Left hindlimb (tissue), 1 donor: ENCODE measurements around the gene DOCK1.
"Not testable (repeated sequence)": the region's sequence is repeated elsewhere in the genome, so short reads cannot be mapped to it uniquely, and the experiment has no call there.

Experiments used
- DNase-seq: peaks from one replicate; pipeline ENCODE4 v3.0.0-alpha.2; 2018

The DOCK1 gene

DNA sequence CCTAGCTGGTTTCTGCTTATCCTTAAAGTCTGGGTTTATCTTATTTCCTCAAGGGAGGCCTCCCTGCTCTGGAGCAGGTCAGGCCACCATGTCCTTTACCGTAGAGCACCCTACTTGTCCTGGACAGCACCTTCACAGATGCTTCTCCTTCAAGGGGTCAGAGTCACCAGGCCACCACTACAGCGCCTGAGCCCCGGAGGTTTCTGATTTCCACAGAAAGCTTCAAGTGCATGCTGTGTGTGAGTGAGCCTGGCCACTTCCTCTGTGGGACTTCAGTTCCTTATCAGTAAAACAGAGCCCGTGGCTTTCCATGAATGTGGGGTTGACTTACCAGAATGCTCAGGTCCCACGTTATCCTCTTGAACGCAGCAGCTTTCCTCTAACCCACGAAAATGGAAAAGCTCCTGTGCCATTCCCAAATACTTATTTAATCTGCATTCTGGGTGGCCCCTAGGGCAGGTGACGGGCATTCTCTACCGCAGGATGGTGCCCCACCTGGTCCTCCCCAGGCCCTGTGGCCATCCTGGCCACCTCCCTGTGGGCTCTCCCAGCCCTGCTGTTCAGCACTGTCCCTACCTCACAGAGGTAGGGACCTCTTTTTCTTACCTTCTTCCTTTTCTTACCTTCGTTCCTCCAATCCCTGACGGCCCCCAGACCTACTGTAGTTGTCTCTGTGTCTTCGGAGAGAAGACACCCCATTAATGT lies 1.4 kb upstream of the DOCK1 start:
- DNase-seq = no peak

- DNase-seq = no peak
Observed at GRCh38 chr10:126904516-126904817, 761 bp upstream of the DOCK1 start.

DNA sequence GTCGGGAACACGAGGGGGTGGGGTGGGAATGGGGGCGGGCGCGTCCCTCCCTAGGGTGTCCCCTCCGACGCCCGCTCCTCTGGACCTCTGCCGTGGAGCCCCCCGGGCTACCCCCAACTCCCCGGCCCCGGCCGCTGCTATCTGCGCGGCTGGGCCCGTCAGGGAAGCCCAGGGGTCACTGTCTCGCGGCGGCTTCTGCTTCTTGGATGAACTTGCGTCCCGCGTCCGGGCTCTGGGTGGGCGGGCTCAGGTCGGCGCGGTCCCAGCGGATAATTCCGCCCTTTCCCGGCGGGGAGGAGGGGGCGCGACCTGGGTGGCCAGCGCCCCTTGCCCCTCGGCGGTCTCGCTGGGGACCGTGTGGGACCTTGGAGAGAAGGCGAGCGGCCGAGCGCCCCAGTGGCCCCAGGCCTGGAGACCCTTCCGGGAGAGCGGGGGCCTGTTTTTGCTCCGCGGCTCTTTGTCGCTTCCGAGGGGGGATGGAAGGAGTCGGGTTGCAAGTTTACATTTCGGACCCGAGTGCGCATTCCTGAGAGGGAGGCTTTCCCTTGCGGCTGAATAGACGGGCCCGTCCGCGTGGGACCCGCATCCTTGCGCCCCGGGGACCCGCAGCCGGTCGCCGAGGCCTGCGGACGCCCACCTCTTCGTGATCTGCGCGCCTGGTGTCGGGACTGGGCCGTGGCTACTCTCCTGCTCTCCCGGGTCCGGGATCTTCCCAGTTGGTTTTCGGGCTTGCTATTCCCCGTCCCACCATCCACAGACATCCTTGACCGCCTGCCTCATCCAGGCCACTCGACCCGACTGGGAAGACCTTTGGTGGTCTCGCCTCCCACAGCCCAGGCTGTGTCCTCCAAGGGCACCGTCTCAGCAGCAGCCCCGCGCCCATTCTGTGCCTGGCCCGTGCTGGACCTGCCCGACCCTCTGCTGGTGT lies 812 bp downstream of the DOCK1 start:
- DNase-seq = peak; percentile 59

- no peak for DNase-seq
Observed at GRCh38 chr10:126906704-126907422, 1.6 kb downstream of the DOCK1 start.

DNA sequence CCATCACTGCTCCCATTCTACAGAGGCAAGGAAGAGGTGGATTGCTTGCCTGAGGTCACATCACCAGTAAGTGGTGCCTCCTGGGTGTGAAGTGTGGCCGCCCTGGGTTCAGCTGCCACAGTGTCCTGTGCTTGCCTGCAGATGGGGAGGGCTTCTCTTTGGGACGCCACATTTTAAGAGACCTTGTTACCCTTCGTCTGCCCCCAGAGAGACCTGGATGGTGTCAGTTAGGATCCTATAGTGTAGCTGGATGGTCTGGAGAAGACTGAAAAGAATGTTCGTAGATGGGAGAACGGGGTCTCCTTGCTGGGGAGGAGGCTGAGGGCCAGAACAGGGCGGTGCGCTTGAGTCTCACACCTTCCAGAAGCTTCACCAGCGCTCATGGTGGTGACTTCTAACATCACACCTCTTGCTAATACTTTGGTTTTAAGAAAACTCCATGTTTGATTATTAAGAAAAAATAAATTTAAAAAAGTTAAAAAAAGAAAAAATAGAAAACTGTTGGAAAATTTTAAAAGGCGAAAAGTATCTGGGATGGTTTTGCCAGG lies 2.3 kb downstream of the DOCK1 start:
- no peak for DNase-seq

DNA sequence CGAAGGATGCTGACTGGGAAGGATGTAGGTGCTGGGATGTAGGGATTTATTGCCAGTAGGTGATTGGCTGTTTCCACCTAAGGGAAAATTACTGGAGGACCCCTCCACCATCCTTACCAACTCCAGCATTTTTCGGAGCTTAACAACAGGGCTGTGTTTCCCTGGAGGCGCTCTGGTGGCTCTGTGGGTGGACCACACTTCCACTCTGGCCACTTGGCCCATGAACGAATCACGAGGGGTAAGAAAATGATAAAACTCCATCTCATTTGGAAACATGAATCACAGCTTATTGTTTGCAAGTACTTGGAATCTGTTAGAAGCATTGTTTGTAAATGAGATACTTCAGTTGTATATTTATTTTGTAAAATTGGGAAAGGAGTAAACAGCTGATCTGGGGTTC lies 3.0 kb downstream of the DOCK1 start:
- no peak for DNase-seq

GRCh38 chr10:126908729-126909128 lies 3.5 kb downstream of the DOCK1 start:
- DNase-seq = no peak

GRCh38 chr10:126909147-126909546 lies 3.9 kb downstream of the DOCK1 start:
- no peak for DNase-seq

DNA sequence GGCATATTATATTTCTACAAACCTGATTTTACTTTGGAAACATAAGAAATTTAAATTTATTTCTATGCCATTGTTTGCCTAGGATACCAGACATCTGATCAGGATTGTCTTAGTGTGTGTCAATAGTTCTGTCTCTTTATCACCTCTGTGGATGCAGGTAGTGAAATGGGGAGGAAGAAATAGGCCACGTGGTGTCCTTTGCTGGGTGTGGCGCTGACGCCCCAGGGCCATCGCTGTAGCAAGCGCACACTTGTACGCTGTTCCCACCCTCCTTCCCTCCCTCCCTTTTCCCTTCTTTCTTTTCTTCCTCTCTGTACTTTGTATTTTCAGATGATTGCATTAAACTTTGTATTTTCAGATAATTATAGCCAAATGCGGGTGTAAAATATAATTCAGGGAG lies 5.0 kb downstream of the DOCK1 start:
- DNase-seq = no peak

DNA sequence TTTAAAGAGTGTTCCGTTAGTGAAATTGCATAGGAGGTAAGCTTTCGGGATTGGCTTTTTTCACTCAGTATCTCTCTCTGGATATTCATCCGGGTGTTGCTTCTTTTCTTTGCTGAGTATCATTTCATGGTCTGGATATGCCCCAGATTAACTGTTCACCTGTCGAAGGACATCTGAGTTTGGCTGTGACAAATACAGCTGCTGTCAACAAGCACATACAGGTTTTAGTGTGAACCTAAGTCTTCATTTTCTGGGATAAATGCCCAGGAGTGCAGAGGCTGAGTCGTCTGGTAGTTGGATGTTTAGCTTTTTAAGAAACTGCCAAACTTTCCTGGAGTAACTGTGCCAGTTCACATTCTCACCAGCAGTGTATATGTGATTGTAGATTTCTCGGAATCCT lies 5.6 kb downstream of the DOCK1 start:
- no peak for DNase-seq

DNA sequence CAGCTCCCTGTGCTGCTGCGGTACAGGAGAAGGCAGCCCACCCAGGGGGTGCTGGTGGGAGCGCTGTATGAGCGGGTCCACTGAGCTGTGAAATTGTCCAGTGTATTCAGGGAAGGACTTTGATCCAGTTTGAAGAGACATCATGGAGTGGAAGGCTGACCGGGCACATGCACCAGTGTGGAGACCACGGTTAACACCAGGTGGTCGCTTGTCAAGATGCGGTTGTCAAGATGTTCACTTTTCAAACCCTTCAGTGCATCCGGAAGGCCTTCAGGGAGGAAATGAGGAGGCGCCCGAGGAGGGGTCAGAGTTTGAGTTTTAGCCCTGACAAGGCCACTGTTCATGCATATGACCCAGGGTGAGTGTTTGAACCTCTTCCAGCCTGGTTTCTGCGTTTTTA lies 6.1 kb downstream of the DOCK1 start:
- DNase-seq = no peak

DNA sequence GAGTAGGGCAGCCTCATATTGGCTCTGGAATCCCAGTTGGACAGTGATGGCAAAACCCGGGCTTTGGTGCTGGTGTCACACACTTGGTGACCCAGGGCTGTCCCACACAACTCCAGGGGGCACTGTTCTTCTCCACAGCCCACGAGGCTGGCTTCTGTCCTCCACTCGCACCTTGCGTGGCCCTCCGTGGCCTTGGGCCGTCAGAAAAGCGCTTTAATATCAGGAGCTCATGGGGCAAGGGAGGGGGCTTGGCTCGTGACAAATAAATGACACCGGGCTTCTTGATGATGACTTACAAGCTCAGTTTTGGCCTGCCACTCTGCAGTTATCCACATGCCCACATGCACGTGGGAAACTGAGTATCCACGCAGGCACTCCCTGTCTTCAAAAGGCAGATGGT lies 8.1 kb downstream of the DOCK1 start:
- DNase-seq = no peak

GRCh38 chr10:126914561-126914960 lies 9.3 kb downstream of the DOCK1 start:
- no peak for DNase-seq

GRCh38 chr10:126916952-126917351 lies 11.7 kb downstream of the DOCK1 start:
- DNase-seq = not testable (repeated sequence)

DNA sequence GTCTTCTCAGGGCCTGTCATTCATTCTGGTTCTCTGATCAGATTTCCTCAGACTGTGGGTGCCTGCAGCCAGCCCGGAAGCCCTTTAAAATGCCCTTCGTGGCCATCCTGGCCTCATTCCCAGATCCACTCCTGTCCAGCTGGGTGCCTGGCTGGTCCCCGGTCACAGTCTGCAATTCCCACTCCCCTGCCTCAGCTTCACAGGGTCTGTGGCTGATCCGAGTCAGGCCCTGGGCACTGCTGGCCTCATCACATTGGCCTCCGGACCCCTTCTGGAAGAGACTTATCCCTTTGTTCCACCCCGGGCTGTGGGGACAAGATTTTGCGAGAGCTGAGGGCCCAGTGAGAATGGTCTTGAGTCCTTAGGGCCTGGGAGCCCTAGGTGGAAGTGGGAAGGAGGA lies 12.1 kb downstream of the DOCK1 start:
- no peak for DNase-seq

DNA sequence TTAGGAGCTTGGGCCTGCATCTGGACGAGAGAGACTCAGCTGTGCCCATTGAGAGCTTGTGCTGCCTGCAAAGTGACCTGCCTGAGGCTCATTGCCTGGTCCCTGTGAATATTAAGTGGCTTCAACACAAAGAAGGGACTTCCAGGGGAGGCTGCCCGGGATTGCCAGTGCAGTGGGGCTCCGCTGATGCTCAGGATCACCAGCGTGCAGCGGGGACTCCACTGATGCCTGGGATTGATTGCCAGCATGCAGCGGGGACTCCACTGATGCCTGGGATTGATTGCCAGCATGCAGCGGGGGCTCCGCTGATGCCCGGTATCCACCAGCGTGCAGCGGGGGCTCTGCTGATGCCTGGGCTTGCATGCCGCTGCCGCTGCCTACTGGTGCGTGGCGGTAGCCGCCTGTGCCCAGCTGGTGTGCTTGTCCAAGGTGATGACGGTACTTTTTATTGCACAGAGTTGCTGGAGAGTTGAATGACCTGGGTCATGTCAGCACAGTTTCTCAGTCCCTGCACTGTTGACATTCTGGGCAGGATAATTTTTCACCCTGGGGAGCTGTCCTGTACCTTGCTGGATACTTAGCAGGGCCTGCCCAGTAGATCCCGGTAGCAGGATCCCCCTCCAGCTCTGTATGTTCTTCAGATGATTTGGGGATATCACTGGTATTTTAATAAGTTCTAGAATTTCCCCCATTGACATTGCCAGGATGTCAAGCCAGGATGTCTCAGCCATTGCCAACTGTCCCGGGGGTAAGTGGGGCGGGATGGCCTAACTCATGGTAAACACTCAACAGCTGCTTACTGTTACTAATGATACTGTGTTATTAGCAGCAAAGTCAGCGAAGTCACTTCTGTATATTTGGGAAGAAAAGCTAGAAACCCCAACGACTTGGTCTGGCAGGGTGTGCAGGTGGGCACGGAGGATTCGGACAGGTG lies 13.0 kb downstream of the DOCK1 start:
- DNase-seq = no peak

GRCh38 chr10:126919426-126919825 lies 14.2 kb downstream of the DOCK1 start:
- DNase-seq = no peak

GRCh38 chr10:126921162-126921561 lies 15.9 kb downstream of the DOCK1 start:
- DNase-seq = no peak

GRCh38 chr10:126921974-126922525 lies 16.8 kb downstream of the DOCK1 start:
- no peak for DNase-seq

DNA sequence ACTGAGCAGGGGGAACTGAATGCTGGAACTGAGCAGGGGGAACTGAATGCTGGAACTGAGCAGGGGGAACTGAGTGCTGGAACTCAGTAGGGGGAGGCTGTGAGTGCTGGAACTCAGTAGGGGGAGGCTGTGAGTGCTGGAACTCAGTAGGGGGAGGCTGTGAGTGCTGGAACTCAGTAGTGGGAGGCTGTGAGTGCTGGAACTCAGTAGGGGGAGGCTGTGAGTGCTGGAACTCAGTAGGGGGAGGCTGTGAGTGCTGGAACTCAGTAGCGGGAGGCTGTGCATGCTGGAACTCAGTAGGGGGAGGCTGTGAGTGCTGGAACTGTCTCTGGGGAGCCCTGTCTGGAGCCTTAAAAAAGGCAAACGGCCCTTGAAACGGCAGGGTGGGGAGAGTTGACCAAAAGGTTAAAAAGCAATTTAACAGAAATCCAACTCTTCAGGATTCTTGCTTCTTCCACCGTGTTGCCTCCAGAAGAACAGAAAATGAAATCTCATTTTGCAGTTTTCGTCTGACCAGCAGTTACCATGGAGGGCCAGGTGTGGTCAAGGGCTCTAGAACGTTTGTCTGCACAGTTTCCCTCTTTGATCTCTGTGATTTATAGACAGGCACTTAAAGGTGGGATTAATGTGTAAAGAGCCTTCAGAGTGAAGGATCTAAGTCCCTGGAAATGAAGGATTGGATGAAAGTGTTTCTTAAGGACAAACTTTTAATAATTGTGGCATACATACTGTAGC lies 19.1 kb downstream of the DOCK1 start:
- no peak for DNase-seq

DNA sequence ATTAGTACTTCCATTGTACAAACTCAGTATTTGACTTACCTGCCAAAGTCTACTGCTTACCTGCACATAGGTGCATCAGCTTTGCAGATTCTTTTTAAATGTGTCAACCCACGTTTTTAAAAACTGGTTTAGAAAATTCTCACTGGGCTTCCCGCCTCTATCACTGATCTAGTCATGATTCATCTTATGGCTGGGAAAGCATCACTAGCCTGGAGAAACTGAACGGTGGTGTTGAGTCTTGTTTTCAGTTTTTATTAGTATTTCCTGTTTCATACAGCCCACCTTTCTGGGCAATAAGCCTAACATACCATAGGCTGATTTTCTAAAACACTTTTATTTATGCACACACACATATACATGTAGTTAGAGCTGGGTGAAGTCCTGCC lies 19.7 kb downstream of the DOCK1 start:
- DNase-seq = no peak
